Activated naive CD4-positive, alpha-beta T cell treated with anti-CD3 and anti-CD28 coated beads, Interleukin-2, amount 50 U/mL, for 72 hours (primary cell): ENCODE results near the gene BDH2. TPM values are rescaled to one million over a fixed set of nuclear protein-coding genes. Genes with fewer than 3 reads are reported as not detected.

ENCODE experiments used
- ATAC-seq, 2 donors: fragments of 150-1000 bp; cut with Tn5 transposase; 2 replicates each; pipeline ENCODE4 v1.10.0; 2021; ENCODE audit warnings: mild to moderate bottlenecking in 2 of 2, moderate library complexity in 2 of 2
- DNase-seq, 2 donors: peaks; one replicate each; pipeline ENCODE4 v3.0.0; 2021 to 2022; ENCODE audit warnings: low spot score in 2 of 2
- H3K27ac Mint-ChIP-seq, 2 donors: one replicate each; pipeline ENCODE4 v1.8.0; 2022; ENCODE audit warnings: mild to moderate bottlenecking in 2 of 2, mixed read lengths in 2 of 2
- H3K36me3 Mint-ChIP-seq, 2 donors: one replicate each; pipeline ENCODE4 v1.8.0; 2022; ENCODE audit warnings: mixed read lengths in 2 of 2
- H3K9me3 Mint-ChIP-seq, 2 donors: one replicate each; pipeline ENCODE4 v1.8.0; 2022; ENCODE audit warnings: mixed read lengths in 2 of 2
- total RNA-seq, 2 donors: library from RNA; stranded (reverse); gene quantifications; one replicate each; pipeline ENCODE4 v1.2.3, GENCODE V29; 2022

BDH2 gene
- total RNA-seq, 2 donors from 2014 or later = 16.1 to 19.8 TPM

DNA sequence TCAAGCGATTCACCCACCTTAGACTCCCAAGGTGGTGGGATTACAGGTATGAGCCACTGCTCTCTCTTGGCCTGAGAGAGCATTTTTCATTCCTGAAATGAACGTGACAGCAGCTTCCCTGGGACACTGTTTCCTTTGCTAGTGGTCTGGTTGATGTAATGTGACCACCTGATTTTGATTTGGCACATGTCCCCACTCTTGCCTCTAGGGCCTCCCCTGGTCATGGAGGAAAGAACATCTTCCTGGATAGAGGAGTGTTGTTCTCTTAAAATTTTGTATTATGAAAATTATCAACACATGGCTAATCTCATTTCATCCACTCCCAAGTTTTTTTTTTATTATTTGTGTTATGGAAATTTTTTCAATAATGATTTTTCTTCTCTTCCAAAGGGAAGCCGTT is 46.9 kb downstream of the BDH2 start:
- no peak overlapping the region for H3K27ac Mint-ChIP-seq
- H3K36me3 Mint-ChIP-seq = peaks cover 7 to 8% of the 10 kb centered on the region in 2 donors
- no peaks in the 10 kb centered on the region for H3K9me3 Mint-ChIP-seq
- ATAC-seq (no peak), DNase-seq (no peak)

DNA sequence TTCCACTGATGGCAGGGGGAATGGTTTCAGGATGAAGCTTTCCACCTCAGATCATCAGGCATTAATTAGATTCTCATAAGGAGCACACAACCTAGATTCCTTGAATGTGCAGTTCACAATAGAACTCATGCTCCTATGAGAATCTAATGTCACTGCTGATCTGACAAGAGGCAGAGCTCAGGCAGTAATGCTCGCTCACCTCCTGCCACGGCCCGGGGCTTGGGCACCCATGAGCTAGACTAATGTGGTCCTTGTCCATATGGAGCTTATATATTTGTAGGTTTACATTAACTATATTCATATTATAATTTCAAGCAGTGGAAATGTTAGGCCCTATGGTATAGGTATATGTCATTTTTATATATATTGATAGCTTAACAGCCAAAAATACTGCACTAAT is 47.5 kb downstream of the BDH2 start:
- no peak for ATAC-seq
- Mint-ChIP-seq H3K36me3 (peaks cover 8 to 11% of the 10 kb centered on the region in 2 donors), H3K27ac (no peak overlapping the region), H3K9me3 (no peaks in the 10 kb centered on the region)
- no peak for DNase-seq

DNA sequence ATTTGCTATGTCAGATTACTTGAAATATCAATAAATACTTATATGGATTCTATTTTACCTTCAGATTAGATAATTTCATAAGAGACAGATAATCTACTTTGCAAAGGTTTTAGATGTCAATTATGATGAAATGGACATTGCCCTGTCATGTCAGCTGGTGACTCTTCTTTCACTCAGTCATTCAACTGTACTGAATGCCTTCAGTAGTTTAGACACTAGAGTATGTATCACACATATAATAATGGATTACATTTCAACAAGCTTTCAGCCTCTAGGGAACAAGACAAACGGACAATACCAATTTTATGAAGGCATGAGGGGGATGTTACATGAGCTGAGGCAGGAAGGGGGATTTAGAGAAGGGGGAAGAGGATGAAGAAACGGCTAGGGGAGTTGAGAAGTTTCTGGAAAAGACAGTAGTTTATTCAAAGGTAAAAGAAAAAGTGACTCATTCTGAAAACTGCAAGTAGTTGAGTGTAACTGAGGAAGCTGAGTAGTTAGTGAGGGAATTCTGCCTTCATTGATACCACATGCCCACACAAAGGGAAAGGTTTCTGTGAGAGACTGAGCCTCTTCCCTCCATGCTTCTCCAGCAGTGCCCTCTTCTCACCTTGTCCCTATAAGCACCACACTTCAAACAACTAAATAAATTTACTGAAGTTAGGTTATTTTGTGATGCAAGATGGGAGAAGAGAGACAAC is 48.7 kb downstream of the BDH2 start:
- ATAC-seq = peak; percentile 41 to 60

DNA sequence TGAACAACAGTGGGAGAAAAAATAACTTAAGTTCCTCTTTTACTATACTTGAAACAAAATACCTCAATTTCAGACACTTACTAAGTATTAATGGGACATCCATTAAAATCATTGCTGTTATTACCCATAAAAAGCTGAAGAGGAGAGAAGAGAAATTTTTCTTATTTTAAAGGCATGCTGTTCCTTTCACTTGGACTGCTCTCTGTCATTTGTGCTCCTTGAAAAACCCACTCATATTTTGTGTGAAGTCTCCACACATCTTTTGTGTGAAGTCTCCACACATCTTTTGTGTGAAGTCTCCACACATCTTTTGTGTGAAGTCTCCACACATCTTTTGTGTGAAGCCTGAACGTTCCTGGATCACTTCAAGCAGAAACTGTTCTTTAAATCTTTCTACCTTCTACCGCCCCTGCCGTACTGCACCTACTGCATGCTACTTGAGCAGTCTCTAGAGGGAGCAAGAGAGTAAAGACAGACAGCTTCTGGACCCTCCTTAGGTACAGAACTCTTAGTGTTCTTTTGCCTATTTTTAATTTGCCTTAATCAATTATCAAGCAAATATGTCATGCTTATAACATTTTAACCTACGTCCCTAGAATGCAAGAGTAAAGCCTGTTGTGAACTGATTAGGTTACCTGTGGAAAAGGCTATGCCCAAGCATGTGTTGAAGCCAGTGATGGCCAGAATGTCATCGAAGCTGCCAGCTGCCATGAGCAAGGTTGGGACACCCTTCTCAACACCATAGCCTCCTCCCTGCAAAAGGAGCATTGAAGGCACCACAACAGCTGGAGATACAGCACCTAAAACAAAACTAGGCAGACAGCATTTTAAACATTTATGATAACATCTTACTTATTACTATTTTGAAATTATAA is 53.0 kb downstream of the BDH2 start:
- H3K27ac Mint-ChIP-seq = no peak overlapping the region
- H3K36me3 Mint-ChIP-seq = peaks cover 20 to 23% of the 10 kb centered on the region in 2 donors
- H3K9me3 Mint-ChIP-seq = no peaks in the 10 kb centered on the region
- peak in 1 of 2 donors; percentile 24 for DNase-seq
- ATAC-seq = peak; percentile 88 to 90

More for the DNA sequence above, 48.7 kb downstream of the BDH2 start:
- H3K27ac Mint-ChIP-seq = peak overlapping the region; percentile 51 to 75
- no peak for DNase-seq
- peaks cover 16 to 19% of the 10 kb centered on the region in 2 donors for H3K36me3 Mint-ChIP-seq
- H3K9me3 Mint-ChIP-seq = no peaks in the 10 kb centered on the region

DNA sequence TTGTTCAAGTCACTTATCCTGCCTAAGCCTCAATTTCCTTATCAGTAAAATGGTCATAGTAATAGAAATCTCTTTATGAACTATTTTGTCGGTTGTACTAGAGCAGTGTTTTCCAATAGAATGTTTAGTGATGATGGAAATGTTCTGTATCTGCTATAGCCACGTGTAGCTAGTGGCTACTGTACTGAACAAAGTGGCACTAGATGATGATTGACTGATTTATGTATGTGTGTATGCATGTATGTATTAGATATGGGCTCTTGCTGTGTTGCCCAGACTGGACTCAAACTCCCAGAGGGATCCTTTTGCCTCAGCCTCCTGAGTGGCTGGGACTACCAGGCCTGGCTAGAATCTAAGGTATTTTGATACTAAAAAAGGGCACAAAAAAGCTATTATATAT is 55.5 kb downstream of the BDH2 start:
- H3K9me3 Mint-ChIP-seq = no peaks in the 10 kb centered on the region
- peaks cover 17 to 20% of the 10 kb centered on the region in 2 donors for H3K36me3 Mint-ChIP-seq
- DNase-seq = no peak
- no peak overlapping the region for H3K27ac Mint-ChIP-seq
- ATAC-seq = no peak

DNA sequence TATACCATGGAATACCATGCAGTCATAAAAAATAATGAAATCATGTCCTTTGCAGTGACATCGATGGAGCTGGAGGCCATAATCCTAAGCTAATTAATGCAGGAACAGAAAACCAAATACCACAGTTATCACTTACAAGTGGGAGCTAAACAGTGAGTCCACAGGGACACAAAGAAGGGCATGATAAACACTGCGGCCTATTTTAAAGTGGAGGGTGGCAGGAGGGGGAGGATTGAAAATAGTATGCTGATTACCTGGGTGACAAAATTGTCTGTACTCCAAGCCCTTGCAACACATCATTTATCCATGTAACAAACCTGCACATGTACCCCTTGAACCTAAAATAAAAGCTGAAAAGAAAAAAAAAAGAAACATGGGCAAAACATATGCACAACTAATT is 63.5 kb downstream of the BDH2 start:
- H3K36me3 Mint-ChIP-seq = peaks cover 11 to 13% of the 10 kb centered on the region in 2 donors
- DNase-seq (no peak), ATAC-seq (no peak)
- H3K9me3 Mint-ChIP-seq = no peaks in the 10 kb centered on the region
- H3K27ac Mint-ChIP-seq = no peak overlapping the region

DNA sequence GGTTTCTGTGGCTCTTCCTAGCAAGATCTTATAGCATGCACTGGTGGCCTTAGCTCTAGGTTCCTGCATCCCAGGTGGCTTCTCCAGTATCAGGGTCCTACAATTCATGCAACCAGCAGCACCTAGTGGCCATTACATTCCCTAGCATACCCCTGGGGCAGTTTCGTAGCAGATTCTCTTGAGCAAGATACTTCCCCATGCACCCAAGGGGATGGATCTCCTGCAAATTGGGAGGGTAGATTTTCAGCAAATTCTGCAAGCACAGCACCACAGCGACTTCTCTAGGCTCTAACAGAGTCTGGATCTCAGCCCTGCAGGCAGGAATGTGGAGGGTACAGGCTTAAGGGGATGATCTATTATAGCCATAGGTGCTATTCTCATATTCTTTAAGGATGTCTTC is 67.1 kb downstream of the BDH2 start:
- Mint-ChIP-seq H3K36me3 (peaks cover 11 to 13% of the 10 kb centered on the region in 2 donors), H3K9me3 (no peaks in the 10 kb centered on the region), H3K27ac (no peak overlapping the region)
- ATAC-seq = peak in 1 of 2 donors; percentile 40
- DNase-seq = no peak

DNA sequence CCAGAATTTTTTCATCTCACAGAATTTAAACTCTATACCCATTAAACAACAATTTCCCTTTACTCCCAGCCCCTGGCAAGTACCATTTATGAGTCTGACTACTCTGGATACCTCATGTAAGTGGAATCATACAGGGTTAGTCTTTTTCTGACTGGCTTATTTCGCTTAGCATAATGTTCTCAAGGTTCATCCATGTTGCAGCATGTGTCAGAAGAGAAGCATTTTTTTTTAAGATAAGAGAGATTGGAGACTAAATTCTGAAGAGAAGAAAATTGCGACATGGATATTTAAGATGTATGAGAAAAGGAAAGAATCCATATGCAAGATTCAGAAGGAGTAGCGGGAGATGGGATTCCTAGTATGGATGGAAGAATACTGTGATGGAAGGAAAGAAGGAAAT is 68.8 kb downstream of the BDH2 start:
- DNase-seq = no peak
- ATAC-seq = no peak
- Mint-ChIP-seq H3K27ac (no peak overlapping the region), H3K9me3 (no peaks in the 10 kb centered on the region), H3K36me3 (peaks cover 7% of the 10 kb centered on the region in 2 donors)

DNA sequence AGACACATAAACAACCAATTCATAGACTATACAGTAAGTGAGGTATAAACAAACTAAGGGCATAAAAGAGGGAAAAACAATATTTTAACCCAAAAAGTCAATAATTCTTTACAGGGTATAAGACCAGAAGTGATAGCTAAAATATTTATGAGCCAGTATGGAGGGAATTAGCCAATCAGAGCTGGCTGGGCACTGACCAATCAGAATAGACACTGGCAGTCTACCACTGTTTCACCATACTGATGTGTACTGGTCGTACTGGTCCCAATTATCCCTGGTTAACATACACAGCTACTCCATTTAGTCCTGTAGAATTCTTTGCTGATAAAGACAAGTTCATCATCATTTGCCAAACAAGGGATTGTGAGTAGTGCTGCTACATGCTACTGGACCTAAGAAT is 70.3 kb downstream of the BDH2 start:
- H3K9me3 Mint-ChIP-seq = no peaks in the 10 kb centered on the region
- no peaks in the 10 kb centered on the region for H3K36me3 Mint-ChIP-seq
- ATAC-seq (no peak), DNase-seq (no peak)
- no peak overlapping the region for H3K27ac Mint-ChIP-seq

Other genes with a start within 250 kb of the BDH2 start
- gene CISD2, start 230.8 kb downstream of the BDH2 start, total RNA-seq = 10 to 100 TPM; 32.2 to 33.8 TPM
- gene SLC9B1, start 80.1 kb downstream of the BDH2 start, total RNA-seq = 1 to 10 TPM; 1.4 to 1.8 TPM
- gene SLC9B2, start 23.1 kb downstream of the BDH2 start, total RNA-seq = 10 to 100 TPM; 19.0 to 28.8 TPM
- 10 to 100 TPM; 49.6 to 65.4 TPM for gene CENPE, start 98.5 kb upstream of the BDH2 start, total RNA-seq